Activated CD4-positive, alpha-beta memory T cell treated with anti-CD3 and anti-CD28 coated beads for 36 hours (primary cell): ENCODE data around the gene GFRA1. TPM values are rescaled to one million over a fixed set of nuclear protein-coding genes. Genes with fewer than 3 reads are reported as not detected.

Source experiments
- CTCF ChIA-PET: fragments of 350-600 bp; sonication (Branson Sonifier 250); formaldehyde crosslinking; loops from one replicate; lab custom pipeline; 2021; ENCODE audit warnings: antibody characterized with exemption, inconsistent platforms; lab: Charles Lee
- POLR2A ChIA-PET: fragments of 350-600 bp; sonication (Branson Sonifier 250); formaldehyde crosslinking; loops from one replicate; lab custom pipeline; 2021; ENCODE audit warnings: antibody characterized with exemption; lab: Charles Lee
- DNase-seq: peaks from one replicate; pipeline ENCODE4 v3.0.0-alpha.2; 2020
- H3K27ac Mint-ChIP-seq: one replicate; pipeline ENCODE4 v1.8.0; 2021; ENCODE audit warnings: mixed read lengths
- H3K27me3 Mint-ChIP-seq: one replicate; pipeline ENCODE4 v1.8.0; 2021; ENCODE audit warnings: mixed read lengths
- H3K36me3 Mint-ChIP-seq: one replicate; pipeline ENCODE4 v1.8.0; 2021; ENCODE audit warnings: mixed read lengths
- H3K4me1 Mint-ChIP-seq: one replicate; pipeline ENCODE4 v1.8.0; 2021; ENCODE audit warnings: low read depth, mixed read lengths
- H3K4me3 Mint-ChIP-seq: one replicate; pipeline ENCODE4 v1.8.0; 2021; ENCODE audit warnings: mild to moderate bottlenecking, mixed read lengths
- H3K9me3 Mint-ChIP-seq: one replicate; pipeline ENCODE4 v1.8.0; 2021; ENCODE audit warnings: mixed read lengths
- intact Hi-C: fragments of 100-400 bp; cut with micrococcal nuclease; formaldehyde crosslinking; loops from one replicate; pipeline ENCODE4 v1.15.1; 2023
- total RNA-seq, 2 experiments: library from RNA; stranded (reverse); gene quantifications; one replicate each; pipeline ENCODE4 v1.2.3, GENCODE V29; 2021

GFRA1 gene
- total RNA-seq, 2 experiments from 2014 or later, result not detected

- Mint-ChIP-seq H3K36me3 (no peaks in the 10 kb centered on the region), H3K27me3 (no peaks in the 10 kb centered on the region), H3K9me3 (no peaks in the 10 kb centered on the region), H3K4me3 (no peak overlapping the region), H3K4me1 (no peaks in the 10 kb centered on the region), H3K27ac (no peak overlapping the region)
- intact Hi-C loops, result no loop called here
- ChIA-PET CTCF (no interaction called here), POLR2A (no interaction called here)
- DNase-seq, result no peak
Measured at GRCh38 chr10:116160271-116160670, 112.7 kb downstream of the GFRA1 start.

GRCh38 chr10:116159197-116159596 is 113.8 kb downstream of the GFRA1 start:
- no peaks in the 10 kb centered on the region for H3K4me1 Mint-ChIP-seq
- no peaks in the 10 kb centered on the region for H3K9me3 Mint-ChIP-seq
- intact Hi-C loops, result no loop called here
- H3K36me3 Mint-ChIP-seq, result no peaks in the 10 kb centered on the region
- ChIA-PET POLR2A (no interaction called here), CTCF (no interaction called here)
- H3K27ac Mint-ChIP-seq, result no peak overlapping the region
- no peaks in the 10 kb centered on the region for H3K27me3 Mint-ChIP-seq
- no peak for DNase-seq
- H3K4me3 Mint-ChIP-seq, result no peak overlapping the region

DNA sequence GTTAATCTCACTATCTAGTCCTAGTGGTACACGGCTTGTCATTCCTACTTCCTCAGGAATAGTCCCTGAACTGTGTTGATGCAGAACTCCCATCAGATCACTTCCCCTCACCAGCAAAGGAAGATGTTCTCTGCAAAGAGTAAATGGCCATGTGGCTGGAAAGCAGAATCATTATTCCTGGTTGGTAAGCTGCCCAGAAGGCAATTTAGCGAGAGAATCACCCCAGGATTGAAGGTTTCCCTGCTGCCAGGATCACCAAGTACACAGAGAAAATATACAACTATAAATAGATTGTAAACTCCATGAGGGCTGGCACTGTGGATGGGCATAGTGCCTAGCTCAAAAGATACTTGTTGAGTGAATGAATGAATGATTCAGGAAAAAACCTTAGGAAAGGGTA is 115.0 kb downstream of the GFRA1 start:
- ChIA-PET POLR2A (no interaction called here), CTCF (no interaction called here)
- Mint-ChIP-seq H3K4me3 (no peak overlapping the region), H3K9me3 (no peaks in the 10 kb centered on the region), H3K27me3 (no peaks in the 10 kb centered on the region), H3K27ac (no peak overlapping the region), H3K4me1 (no peaks in the 10 kb centered on the region), H3K36me3 (no peaks in the 10 kb centered on the region)
- intact Hi-C loops, result no loop called here
- no peak for DNase-seq

DNA sequence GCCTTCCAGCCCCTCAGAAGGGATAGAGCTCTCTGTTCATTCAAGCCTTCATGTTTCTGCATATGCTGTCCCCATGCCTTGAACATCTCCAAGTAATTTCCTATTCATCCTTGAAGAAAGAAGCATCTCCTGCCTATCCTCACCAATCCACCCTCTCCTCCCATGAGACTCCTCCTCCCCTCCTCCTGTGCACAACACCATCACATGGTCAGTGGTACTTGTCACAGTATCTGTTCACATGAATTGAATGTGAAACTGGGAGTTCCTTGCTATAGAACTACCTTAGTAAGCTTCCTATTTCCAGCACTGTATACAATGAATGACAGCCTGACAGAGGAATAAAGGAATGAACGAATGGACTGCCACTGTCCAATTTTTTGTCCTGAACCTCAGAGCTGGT is 115.5 kb downstream of the GFRA1 start:
- ChIA-PET CTCF (no interaction called here), POLR2A (no interaction called here)
- intact Hi-C loops, result no loop called here
- Mint-ChIP-seq H3K9me3 (no peaks in the 10 kb centered on the region), H3K36me3 (no peaks in the 10 kb centered on the region), H3K27me3 (no peaks in the 10 kb centered on the region), H3K27ac (no peak overlapping the region), H3K4me3 (no peak overlapping the region), H3K4me1 (no peaks in the 10 kb centered on the region)
- DNase-seq, result no peak

DNA sequence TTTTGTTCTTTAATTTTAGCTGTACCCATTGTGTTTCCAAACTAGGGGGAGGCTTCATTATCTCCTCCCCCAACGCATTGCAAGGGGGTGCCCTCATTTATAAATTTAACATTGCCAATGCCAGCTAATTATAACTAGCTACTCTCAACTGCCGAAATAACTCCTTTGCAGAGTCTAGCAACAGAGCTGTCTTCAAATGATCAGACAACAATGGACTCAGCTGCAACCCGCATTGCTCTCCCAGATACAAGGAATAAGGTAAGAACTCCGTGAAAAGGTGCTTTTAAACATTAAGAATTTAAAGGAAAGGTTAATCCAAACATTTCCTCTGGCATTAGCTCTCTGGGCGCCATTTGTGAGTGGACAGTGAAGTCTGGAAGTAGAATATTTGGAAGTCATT is 116.2 kb downstream of the GFRA1 start:
- Mint-ChIP-seq H3K4me1 (no peaks in the 10 kb centered on the region), H3K9me3 (no peaks in the 10 kb centered on the region), H3K36me3 (no peaks in the 10 kb centered on the region), H3K27me3 (no peaks in the 10 kb centered on the region), H3K4me3 (no peak overlapping the region), H3K27ac (no peak overlapping the region)
- ChIA-PET POLR2A (no interaction called here), CTCF (no interaction called here)
- no peak for DNase-seq
- intact Hi-C loops, result no loop called here

GRCh38 chr10:116155191-116155590 is 117.8 kb downstream of the GFRA1 start:
- H3K36me3 Mint-ChIP-seq, result no peaks in the 10 kb centered on the region
- no peak overlapping the region for H3K27ac Mint-ChIP-seq
- H3K4me3 Mint-ChIP-seq, result no peak overlapping the region
- intact Hi-C loops, result no loop called here
- ChIA-PET POLR2A (no interaction called here), CTCF (no interaction called here)
- H3K4me1 Mint-ChIP-seq, result no peaks in the 10 kb centered on the region
- no peaks in the 10 kb centered on the region for H3K9me3 Mint-ChIP-seq
- DNase-seq, result no peak
- no peaks in the 10 kb centered on the region for H3K27me3 Mint-ChIP-seq

- Mint-ChIP-seq H3K36me3 (no peaks in the 10 kb centered on the region), H3K4me3 (no peak overlapping the region), H3K27me3 (no peaks in the 10 kb centered on the region), H3K27ac (no peak overlapping the region), H3K9me3 (no peaks in the 10 kb centered on the region), H3K4me1 (no peaks in the 10 kb centered on the region)
- ChIA-PET CTCF (no interaction called here), POLR2A (no interaction called here)
- no peak for DNase-seq
- intact Hi-C loops, result no loop called here
Measured at GRCh38 chr10:116154651-116155050, 118.4 kb downstream of the GFRA1 start.

DNA sequence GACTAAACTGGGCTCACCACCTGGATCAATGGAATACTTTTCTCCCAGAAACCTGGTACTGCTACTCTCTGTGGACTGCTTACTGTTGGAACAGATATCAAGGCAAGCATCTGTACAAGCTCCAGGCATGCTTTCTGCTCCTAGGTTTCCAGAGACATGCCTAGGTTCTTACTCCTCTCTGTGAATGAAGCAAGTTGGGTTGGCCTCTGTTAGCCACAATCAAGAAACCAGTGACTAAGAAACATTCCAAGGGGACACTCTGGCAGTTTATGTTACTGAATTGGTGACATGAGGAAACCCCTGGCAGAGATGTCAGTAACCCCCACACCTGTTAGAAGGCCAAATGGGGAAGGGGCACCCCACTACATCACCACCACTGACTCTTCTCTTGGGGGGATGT is 121.9 kb downstream of the GFRA1 start:
- intact Hi-C loops, result no loop called here
- POLR2A ChIA-PET, result no interaction called here
- H3K27ac Mint-ChIP-seq, result no peak overlapping the region

GRCh38 chr10:116150606-116151005 is 122.4 kb downstream of the GFRA1 start:
- DNase-seq, result no peak
- Mint-ChIP-seq H3K27ac (no peak overlapping the region), H3K27me3 (no peaks in the 10 kb centered on the region), H3K4me3 (no peak overlapping the region), H3K9me3 (no peaks in the 10 kb centered on the region), H3K4me1 (no peaks in the 10 kb centered on the region), H3K36me3 (no peaks in the 10 kb centered on the region)
- CTCF ChIA-PET, result no interaction called here
- POLR2A ChIA-PET, result no interaction called here
- intact Hi-C loops, result no loop called here

More for the DNA sequence above, 121.9 kb downstream of the GFRA1 start:
- Mint-ChIP-seq H3K9me3 (no peaks in the 10 kb centered on the region), H3K4me1 (no peaks in the 10 kb centered on the region), H3K36me3 (no peaks in the 10 kb centered on the region), H3K4me3 (no peak overlapping the region), H3K27me3 (no peaks in the 10 kb centered on the region)
- DNase-seq, result no peak
- CTCF ChIA-PET, result no interaction called here

DNA sequence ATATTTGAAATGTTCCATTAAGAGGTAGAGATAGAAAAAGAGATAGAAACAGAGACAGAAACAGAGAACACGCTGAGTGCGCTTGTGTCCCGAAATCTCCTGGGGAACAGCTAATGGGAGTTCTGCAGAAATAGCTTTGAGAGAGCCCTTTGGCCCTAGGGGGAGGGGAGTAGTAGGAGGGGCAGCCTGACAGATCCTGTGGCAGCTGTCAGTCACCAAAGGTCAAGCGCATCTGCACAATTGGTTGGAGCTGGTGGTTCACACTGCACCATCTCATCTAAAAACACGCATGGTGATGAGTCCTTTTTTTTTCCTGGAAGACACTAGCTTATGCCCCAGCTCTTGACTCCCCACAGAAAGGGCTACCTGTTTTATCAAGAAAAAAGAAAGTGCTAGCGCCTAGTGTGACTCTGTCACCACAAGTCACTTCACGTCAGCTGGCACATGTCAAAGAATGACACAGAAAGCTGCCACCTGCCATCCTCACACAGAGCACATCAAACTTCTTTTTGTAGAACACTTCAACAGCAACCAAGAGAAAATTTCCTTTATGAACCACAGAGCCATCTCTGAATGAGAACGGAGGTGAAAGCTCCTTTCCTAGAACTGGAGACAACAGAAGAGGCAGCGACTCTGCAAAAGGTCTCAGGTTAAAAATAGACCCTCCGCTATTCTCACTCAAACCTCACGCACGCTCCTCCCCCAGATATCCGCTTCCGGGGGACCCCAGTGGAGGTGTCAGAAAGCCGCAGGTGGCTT is 125.7 kb downstream of the GFRA1 start:
- CTCF ChIA-PET, result no interaction called here
- no peaks in the 10 kb centered on the region for H3K9me3 Mint-ChIP-seq
- H3K27ac Mint-ChIP-seq, result no peak overlapping the region
- POLR2A ChIA-PET, result no interaction called here
- no peaks in the 10 kb centered on the region for H3K27me3 Mint-ChIP-seq
- intact Hi-C loops, result no loop called here
- H3K4me1 Mint-ChIP-seq, result no peaks in the 10 kb centered on the region
- DNase-seq, result peak; percentile 13
- no peaks in the 10 kb centered on the region for H3K36me3 Mint-ChIP-seq
- H3K4me3 Mint-ChIP-seq, result no peak overlapping the region

- H3K36me3 Mint-ChIP-seq, result no peaks in the 10 kb centered on the region
- no peak for DNase-seq
- no peaks in the 10 kb centered on the region for H3K4me1 Mint-ChIP-seq
- intact Hi-C loops, result no loop called here
- ChIA-PET CTCF (no interaction called here), POLR2A (no interaction called here)
- no peaks in the 10 kb centered on the region for H3K9me3 Mint-ChIP-seq
- no peak overlapping the region for H3K27ac Mint-ChIP-seq
- no peak overlapping the region for H3K4me3 Mint-ChIP-seq
- no peaks in the 10 kb centered on the region for H3K27me3 Mint-ChIP-seq
Measured at GRCh38 chr10:116146372-116147140, 126.5 kb downstream of the GFRA1 start.

DNA sequence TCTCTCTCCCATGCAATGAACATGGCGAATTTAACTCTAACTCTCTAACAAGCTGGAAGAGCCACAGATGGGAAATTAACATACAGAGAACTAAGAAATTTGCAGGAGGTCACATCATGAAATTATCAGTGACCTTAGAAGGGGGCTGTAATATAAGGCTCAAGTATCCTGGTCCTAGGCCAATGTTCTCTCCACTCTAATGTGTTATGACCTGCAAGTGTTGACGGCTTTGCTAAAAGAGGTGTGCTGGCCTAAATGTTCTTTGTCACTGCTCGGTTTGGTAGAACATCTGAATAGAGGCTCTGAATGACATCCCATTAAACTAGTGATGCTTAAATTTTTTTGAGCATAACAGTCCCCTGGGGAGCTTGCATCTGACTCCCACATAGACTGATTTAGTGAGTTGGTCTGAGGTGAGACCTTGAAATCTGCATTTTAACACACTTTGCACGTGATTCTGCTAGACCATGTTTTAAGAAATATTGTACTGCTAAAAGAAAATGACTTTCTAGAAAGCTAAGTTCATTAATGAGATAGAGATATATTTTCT is 129.3 kb downstream of the GFRA1 start:
- Mint-ChIP-seq H3K4me3 (no peak overlapping the region), H3K9me3 (no peaks in the 10 kb centered on the region), H3K27ac (no peak overlapping the region), H3K27me3 (no peaks in the 10 kb centered on the region), H3K36me3 (no peaks in the 10 kb centered on the region), H3K4me1 (no peaks in the 10 kb centered on the region)
- ChIA-PET CTCF (no interaction called here), POLR2A (no interaction called here)
- intact Hi-C loops, result no loop called here
- DNase-seq, result no peak
